Keratinocyte (primary cell): Measurements from ENCODE around the gene WNT10A. TPM values are rescaled to one million over a fixed set of nuclear protein-coding genes. Genes with fewer than 3 reads are reported as not detected.

ENCODE experiments used
- DNase-seq: peaks from one replicate; pipeline ENCODE4 v3.0.0-alpha.2; 2011; ENCODE audit warnings: low read depth, missing footprints, low spot score
- FAIRE-seq: peaks from 2 replicates; lab custom pipeline; 2011; peaks lifted over from hg19 to GRCh38; lab: Jason Lieb, UNC
- H2AFZ ChIP-seq: 2 replicates; pipeline ENCODE4 v1.6.0; 2012; ENCODE audit warnings: low read length, control low read depth, inconsistent platforms; ENCODE audit not compliant: control insufficient read depth
- H3K27ac ChIP-seq: 2 replicates; pipeline ENCODE4 v1.5.1; 2011; ENCODE audit warnings: low read length; ENCODE audit not compliant: control insufficient read depth, insufficient read depth
- H3K27me3 ChIP-seq: 3 replicates; pipeline ENCODE4 v1.6.0; 2011; ENCODE audit warnings: low read length; ENCODE audit not compliant: control insufficient read depth, insufficient read depth; ENCODE audit errors: extremely low read depth
- H3K36me3 ChIP-seq, 2 experiments: 2 replicates in 1 of 2; 3 replicates in 1 of 2; pipeline ENCODE4 v1.5.1; 2011; ENCODE audit warnings: low read length in 2 of 2, mild to moderate bottlenecking in 1 of 2; ENCODE audit not compliant: control insufficient read depth in 2 of 2, insufficient read depth in 2 of 2; ENCODE audit errors: extremely low read depth in 1 of 2
- H3K4me1 ChIP-seq: 3 replicates; pipeline ENCODE4 v1.5.1; 2011; ENCODE audit warnings: low read length; ENCODE audit not compliant: control insufficient read depth, insufficient read depth; ENCODE audit errors: extremely low read depth
- H3K4me2 ChIP-seq: 3 replicates; pipeline ENCODE4 v1.6.0; 2011; ENCODE audit warnings: low read depth, low read length; ENCODE audit not compliant: control insufficient read depth, insufficient read depth; ENCODE audit errors: extremely low read depth
- H3K4me3 ChIP-seq, 3 experiments: fragments of 200-600 bp in 1 of 3; sonication (generic) in 1 of 3; 2 replicates in 2 of 3; 3 replicates in 1 of 3; pipeline ENCODE4 v1.5.1; 2011 to 2016; ENCODE audit warnings: low read length in 3 of 3, mild to moderate bottlenecking in 3 of 3, control low read depth in 2 of 3, inconsistent platforms in 1 of 3, low read depth in 1 of 3, mixed read lengths in 1 of 3, mixed run types in 1 of 3, moderate library complexity in 1 of 3; ENCODE audit not compliant: control insufficient read depth in 2 of 3, insufficient read depth in 2 of 3; ENCODE audit errors: extremely low read depth in 1 of 3
- H3K79me2 ChIP-seq: 2 replicates; pipeline ENCODE4 v1.6.0; 2012; ENCODE audit warnings: low read length; ENCODE audit not compliant: control insufficient read depth, insufficient read depth
- H3K9ac ChIP-seq: 3 replicates; pipeline ENCODE4 v1.6.0; 2011; ENCODE audit warnings: low read length; ENCODE audit not compliant: control insufficient read depth, insufficient read depth; ENCODE audit errors: extremely low read depth
- H3K9me1 ChIP-seq: 3 replicates; pipeline ENCODE4 v1.6.0; 2011; ENCODE audit warnings: low read length; ENCODE audit not compliant: control insufficient read depth, insufficient read depth; ENCODE audit errors: extremely low read depth
- H3K9me3 ChIP-seq: 2 replicates; pipeline ENCODE4 v1.5.1; 2012; ENCODE audit warnings: low read depth, low read length; ENCODE audit not compliant: control insufficient read depth
- H4K20me1 ChIP-seq: 3 replicates; pipeline ENCODE4 v1.6.0; 2011; ENCODE audit warnings: low read length; ENCODE audit not compliant: control insufficient read depth, insufficient read depth; ENCODE audit errors: extremely low read depth
- CTCF ChIP-seq, 3 experiments: IDR thresholded peaks in 1 of 3; conservative IDR thresholded peaks in 1 of 3; optimal IDR thresholded peaks in 1 of 3; 2 replicates in 2 of 3; 3 replicates in 1 of 3; pipeline versions ENCODE3 to v1.5.1; 2011; ENCODE audit warnings: low read length in 3 of 3, mild to moderate bottlenecking in 3 of 3, moderate library complexity in 2 of 3, control low read depth in 1 of 3, inconsistent platforms in 1 of 3; ENCODE audit not compliant: insufficient read depth in 2 of 3; ENCODE audit errors: extremely low read depth in 1 of 3
- EZH2 ChIP-seq: IDR thresholded peaks from one replicate; pipeline ENCODE4 v1.6.1; 2012; ENCODE audit warnings: inconsistent platforms, mild to moderate bottlenecking, low read length, moderate library complexity
- dilution Hi-C: fragments of 300-500 bp; cut with MboI; formaldehyde crosslinking; loops from one replicate; pipeline ENCODE4 v1.7.0; 2020; ENCODE audit warnings: low sequenced_read_pairs; ENCODE audit not compliant: extremely low pct_ligation_motif_present
- polyA plus RNA-seq, 5 experiments: library from polyadenylated mRNA; depleted of rRNA in 3 of 5; stranded (reverse) in 3 of 5; stranded (forward) in 1 of 5; unstranded in 1 of 5; fragments of >200 nt; gene quantifications; 1 replicate in 1 of 5; 2 replicates in 3 of 5; 3 replicates in 1 of 5; pipeline versions ENCODE4 v1.2.1 to v1.2.3, GENCODE V29; 2011 to 2012; ENCODE audit warnings: missing spikeins in 2 of 5, low read depth in 1 of 5, low replicate concordance in 1 of 5

The WNT10A gene
- polyA plus RNA-seq, 1 donor (not counting 4 experiments of a cell fraction or from before 2014, with no cell fraction given), result 2.1 TPM

- dilution Hi-C loops, result no loop called here
- H3K9me1 ChIP-seq, result no peaks in the 10 kb centered on the region
Measured at GRCh38 chr2:218851286-218851685, 29.4 kb upstream of the WNT10A start.

GRCh38 chr2:218852911-218853667 is 27.6 kb upstream of the WNT10A start:
- dilution Hi-C loops, result no loop called here
- Histone ChIP-seq H2AFZ (no peak overlapping the region), H3K27me3 (peaks cover 19% of the 10 kb centered on the region), H3K4me1 (peaks cover 9% of the 10 kb centered on the region), H3K9me1 (no peaks in the 10 kb centered on the region), H3K4me3 (no peak overlapping the region), H3K36me3 (no peaks in the 10 kb centered on the region), H3K79me2 (no peaks in the 10 kb centered on the region), H4K20me1 (no peaks in the 10 kb centered on the region), H3K9ac (no peak overlapping the region), H3K9me3 (no peaks in the 10 kb centered on the region), H3K27ac (no peak overlapping the region), H3K4me2 (no peak overlapping the region)
- no peak for DNase-seq
- TF ChIP-seq EZH2 (no peak), CTCF (optimal IDR thresholded peaks at IDR 0.05 in 1 of 3, IDR thresholded peaks at IDR 0.05 in 1 of 3, conservative IDR thresholded peaks at IDR 0.05 in 1 of 3; ENCODE audit: extremely low read depth in 1 of 3, insufficient read depth in 2 of 3, low read length in 3 of 3) (peak; percentile 78 to 84 (median 80))
- peak; percentile 51 for FAIRE-seq

More at GRCh38 chr2:218851286-218851685, 29.4 kb upstream of the WNT10A start:
- FAIRE-seq (no peak), DNase-seq (no peak)
- H2AFZ ChIP-seq, result no peak overlapping the region
- no peaks in the 10 kb centered on the region for H3K36me3 ChIP-seq
- TF ChIP-seq EZH2 (no peak), CTCF (optimal IDR thresholded peaks at IDR 0.05 in 1 of 3, IDR thresholded peaks at IDR 0.05 in 1 of 3, conservative IDR thresholded peaks at IDR 0.05 in 1 of 3; ENCODE audit: extremely low read depth in 1 of 3, insufficient read depth in 2 of 3, low read length in 3 of 3) (no peak)
- H3K27me3 ChIP-seq, result peaks cover 8% of the 10 kb centered on the region
- no peak overlapping the region for H3K4me2 ChIP-seq
- H3K4me3 ChIP-seq, result no peak overlapping the region
- no peak overlapping the region for H3K9ac ChIP-seq
- peaks cover 9% of the 10 kb centered on the region for H3K4me1 ChIP-seq
- H3K27ac ChIP-seq, result no peak overlapping the region
- no peaks in the 10 kb centered on the region for H3K9me3 ChIP-seq
- H3K79me2 ChIP-seq, result no peaks in the 10 kb centered on the region
- H4K20me1 ChIP-seq, result no peaks in the 10 kb centered on the region
